BJ (cell line): ENCODE data around the gene CLSTN3. TPM values are rescaled to one million over a fixed set of nuclear protein-coding genes. Genes with fewer than 3 reads are reported as not detected.

Experiments
- CTCF ChIA-PET: fragments of 350-600 bp; formaldehyde crosslinking; extraction: SDS; loops from one replicate; lab custom pipeline; 2021; ENCODE audit warnings: antibody characterized with exemption, inconsistent platforms; lab: Yijun Ruan, JAX
- POLR2A ChIA-PET: fragments of 300-600 bp; sonication (Branson Sonifier 250); formaldehyde crosslinking; extraction: SDS; loops from one replicate; lab custom pipeline; 2021; ENCODE audit warnings: antibody characterized with exemption; lab: Charles Lee
- DNase-seq: peaks from one replicate; pipeline ENCODE4 v3.0.0-alpha.2; 2011; ENCODE audit warnings: low read depth
- H3K27me3 ChIP-seq: 2 replicates; pipeline ENCODE4 v1.6.0; 2011; ENCODE audit warnings: low read length; ENCODE audit not compliant: control insufficient read depth, insufficient read depth
- H3K36me3 ChIP-seq: 2 replicates; pipeline ENCODE4 v1.5.1; 2011; ENCODE audit warnings: low read length; ENCODE audit not compliant: control insufficient read depth, insufficient read depth
- H3K4me3 ChIP-seq: 2 replicates; pipeline ENCODE4 v1.5.1; 2011; ENCODE audit warnings: low read depth, mild to moderate bottlenecking, control low read depth, low read length
- CTCF ChIP-seq: IDR thresholded peaks from 2 replicates; pipeline ENCODE4 v1.5.1; 2011; ENCODE audit warnings: low read depth, mild to moderate bottlenecking, control low read depth, inconsistent platforms, low read length, moderate library complexity; ENCODE audit not compliant: insufficient read depth
- polyA plus RNA-seq: library from polyadenylated mRNA; depleted of rRNA; stranded (reverse); fragments of >200 nt; gene quantifications from 2 replicates; pipeline ENCODE4 v1.2.3, GENCODE V29; 2011

CLSTN3 gene
- polyA plus RNA-seq, 1 experiment, result 19.2 TPM

GRCh38 chr12:7118881-7119280 is 11.3 kb upstream of the CLSTN3 start:
- Histone ChIP-seq H3K27me3 (no peaks in the 10 kb centered on the region), H3K36me3 (peaks cover 10% of the 10 kb centered on the region), H3K4me3 (no peak overlapping the region)
- no peak for TF ChIP-seq CTCF
- CTCF ChIA-PET, result interaction anchor here (0.6 to 5.3 kb wide), 4 partner anchors 10 to 174 kb away, joined by 3 to 29 read pairs (median 6); partner anchors contain the start of genes C1RL, C1S and CLSTN3
- POLR2A ChIA-PET, result no interaction called here
- no peak for DNase-seq

- H3K27me3 ChIP-seq, result no peaks in the 10 kb centered on the region
- no peak for DNase-seq
- no peak for TF ChIP-seq CTCF
- ChIA-PET POLR2A (no interaction called here), CTCF (interaction anchor here (0.9 to 5.3 kb wide), 2 partner anchors 11 to 60 kb away, joined by 4 to 29 read pairs; partner anchors contain the start of genes C1RL and C1S)
- no peak overlapping the region for H3K4me3 ChIP-seq
- peaks cover 10% of the 10 kb centered on the region for H3K36me3 ChIP-seq
Measured at GRCh38 chr12:7120166-7120565, 10.0 kb upstream of the CLSTN3 start.

GRCh38 chr12:7121324-7121723 is 8.8 kb upstream of the CLSTN3 start:
- peaks cover 6% of the 10 kb centered on the region for H3K36me3 ChIP-seq
- ChIA-PET CTCF (interaction anchor here (0.6 to 5.3 kb wide), 2 partner anchors 12 to 957 kb away, joined by 3 to 29 read pairs; partner anchors contain the start of gene C1RL), POLR2A (no interaction called here)

GRCh38 chr12:7122811-7123769 is 7.1 kb upstream of the CLSTN3 start:
- H3K4me3 ChIP-seq, result no peak overlapping the region
- ChIA-PET CTCF (interaction anchor here (0.6 to 5.3 kb wide), 3 partner anchors 10 to 224 kb away, joined by 3 to 29 read pairs (median 12); partner anchors contain the start of gene C1RL), POLR2A (no interaction called here)
- no peak for TF ChIP-seq CTCF
- no peak for DNase-seq
- H3K36me3 ChIP-seq, result peaks cover 1% of the 10 kb centered on the region; the same call in 1 of the 2 replicates
- H3K27me3 ChIP-seq, result no peaks in the 10 kb centered on the region

More at GRCh38 chr12:7121324-7121723, 8.8 kb upstream of the CLSTN3 start:
- no peak overlapping the region for H3K4me3 ChIP-seq
- TF ChIP-seq CTCF, result no peak
- H3K27me3 ChIP-seq, result no peaks in the 10 kb centered on the region
- DNase-seq, result no peak
